Measurements from ENCODE around the gene APOC4.

DNA sequence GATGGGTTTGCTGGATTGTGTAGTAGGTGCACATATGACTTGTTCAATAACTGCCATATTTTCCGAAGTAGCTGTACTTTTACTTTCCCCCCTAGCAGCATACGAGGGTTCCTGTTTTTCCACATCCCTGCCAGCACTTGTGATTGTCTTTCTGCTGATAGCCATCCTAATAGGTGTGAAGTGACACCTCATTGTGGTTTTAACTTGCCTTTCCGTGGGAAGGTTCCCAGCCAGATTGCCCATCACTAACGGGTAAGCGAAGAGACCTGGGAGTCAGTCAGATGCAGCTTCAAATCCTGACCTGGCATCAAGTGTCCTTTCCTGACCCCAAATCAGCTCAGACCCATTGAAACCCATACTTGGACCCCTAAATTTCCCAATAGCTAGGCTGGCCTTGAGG is 17.7 kb downstream of the APOC4 start:
- TF ChIP-seq POLR2AphosphoS5 (IDR thresholded peaks at IDR 0.05; ENCODE audit: low read depth) (no peak), ETS1 (IDR thresholded peaks at IDR 0.05) (no peak), EZH2 (IDR thresholded peaks at IDR 0.05; ENCODE audit: low read depth, unreplicated experiment) (no peak), ZNF331 (CRISPR knock-in tag; IDR thresholded peaks at IDR 0.05; ENCODE audit: low read depth) (no peak)
- TF ChIP-seq, protein P1, sequence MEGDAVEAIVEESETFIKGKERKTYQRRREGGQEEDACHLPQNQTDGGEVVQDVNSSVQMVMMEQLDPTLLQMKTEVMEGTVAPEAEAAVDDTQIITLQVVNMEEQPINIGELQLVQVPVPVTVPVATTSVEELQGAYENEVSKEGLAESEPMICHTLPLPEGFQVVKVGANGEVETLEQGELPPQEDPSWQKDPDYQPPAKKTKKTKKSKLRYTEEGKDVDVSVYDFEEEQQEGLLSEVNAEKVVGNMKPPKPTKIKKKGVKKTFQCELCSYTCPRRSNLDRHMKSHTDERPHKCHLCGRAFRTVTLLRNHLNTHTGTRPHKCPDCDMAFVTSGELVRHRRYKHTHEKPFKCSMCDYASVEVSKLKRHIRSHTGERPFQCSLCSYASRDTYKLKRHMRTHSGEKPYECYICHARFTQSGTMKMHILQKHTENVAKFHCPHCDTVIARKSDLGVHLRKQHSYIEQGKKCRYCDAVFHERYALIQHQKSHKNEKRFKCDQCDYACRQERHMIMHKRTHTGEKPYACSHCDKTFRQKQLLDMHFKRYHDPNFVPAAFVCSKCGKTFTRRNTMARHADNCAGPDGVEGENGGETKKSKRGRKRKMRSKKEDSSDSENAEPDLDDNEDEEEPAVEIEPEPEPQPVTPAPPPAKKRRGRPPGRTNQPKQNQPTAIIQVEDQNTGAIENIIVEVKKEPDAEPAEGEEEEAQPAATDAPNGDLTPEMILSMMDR (conservative IDR thresholded peaks at IDR 0.05; ENCODE audit: low read depth in 2 of 2) = no peak
- TF ChIP-seq, protein P2, sequence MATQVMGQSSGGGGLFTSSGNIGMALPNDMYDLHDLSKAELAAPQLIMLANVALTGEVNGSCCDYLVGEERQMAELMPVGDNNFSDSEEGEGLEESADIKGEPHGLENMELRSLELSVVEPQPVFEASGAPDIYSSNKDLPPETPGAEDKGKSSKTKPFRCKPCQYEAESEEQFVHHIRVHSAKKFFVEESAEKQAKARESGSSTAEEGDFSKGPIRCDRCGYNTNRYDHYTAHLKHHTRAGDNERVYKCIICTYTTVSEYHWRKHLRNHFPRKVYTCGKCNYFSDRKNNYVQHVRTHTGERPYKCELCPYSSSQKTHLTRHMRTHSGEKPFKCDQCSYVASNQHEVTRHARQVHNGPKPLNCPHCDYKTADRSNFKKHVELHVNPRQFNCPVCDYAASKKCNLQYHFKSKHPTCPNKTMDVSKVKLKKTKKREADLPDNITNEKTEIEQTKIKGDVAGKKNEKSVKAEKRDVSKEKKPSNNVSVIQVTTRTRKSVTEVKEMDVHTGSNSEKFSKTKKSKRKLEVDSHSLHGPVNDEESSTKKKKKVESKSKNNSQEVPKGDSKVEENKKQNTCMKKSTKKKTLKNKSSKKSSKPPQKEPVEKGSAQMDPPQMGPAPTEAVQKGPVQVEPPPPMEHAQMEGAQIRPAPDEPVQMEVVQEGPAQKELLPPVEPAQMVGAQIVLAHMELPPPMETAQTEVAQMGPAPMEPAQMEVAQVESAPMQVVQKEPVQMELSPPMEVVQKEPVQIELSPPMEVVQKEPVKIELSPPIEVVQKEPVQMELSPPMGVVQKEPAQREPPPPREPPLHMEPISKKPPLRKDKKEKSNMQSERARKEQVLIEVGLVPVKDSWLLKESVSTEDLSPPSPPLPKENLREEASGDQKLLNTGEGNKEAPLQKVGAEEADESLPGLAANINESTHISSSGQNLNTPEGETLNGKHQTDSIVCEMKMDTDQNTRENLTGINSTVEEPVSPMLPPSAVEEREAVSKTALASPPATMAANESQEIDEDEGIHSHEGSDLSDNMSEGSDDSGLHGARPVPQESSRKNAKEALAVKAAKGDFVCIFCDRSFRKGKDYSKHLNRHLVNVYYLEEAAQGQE (IDR thresholded peaks at IDR 0.05; ENCODE audit: unreplicated experiment) = no peak

Data from GM23338 (cell line).